GM21723 (cell line): ENCODE results near the gene REM1.
"Not testable (repeated sequence)": the region's sequence is repeated elsewhere in the genome, so short reads cannot be mapped to it uniquely, and the experiment has no call there.

Source experiments
- ATAC-seq: cut with Tn5 transposase; IDR thresholded peaks from one replicate; pipeline ENCODE4 v1.9.1; 2021; ENCODE audit warnings: mild to moderate bottlenecking, moderate library complexity; ENCODE audit not compliant: unreplicated experiment

The REM1 gene, protein sequence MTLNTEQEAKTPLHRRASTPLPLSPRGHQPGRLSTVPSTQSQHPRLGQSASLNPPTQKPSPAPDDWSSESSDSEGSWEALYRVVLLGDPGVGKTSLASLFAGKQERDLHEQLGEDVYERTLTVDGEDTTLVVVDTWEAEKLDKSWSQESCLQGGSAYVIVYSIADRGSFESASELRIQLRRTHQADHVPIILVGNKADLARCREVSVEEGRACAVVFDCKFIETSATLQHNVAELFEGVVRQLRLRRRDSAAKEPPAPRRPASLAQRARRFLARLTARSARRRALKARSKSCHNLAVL

DNA sequence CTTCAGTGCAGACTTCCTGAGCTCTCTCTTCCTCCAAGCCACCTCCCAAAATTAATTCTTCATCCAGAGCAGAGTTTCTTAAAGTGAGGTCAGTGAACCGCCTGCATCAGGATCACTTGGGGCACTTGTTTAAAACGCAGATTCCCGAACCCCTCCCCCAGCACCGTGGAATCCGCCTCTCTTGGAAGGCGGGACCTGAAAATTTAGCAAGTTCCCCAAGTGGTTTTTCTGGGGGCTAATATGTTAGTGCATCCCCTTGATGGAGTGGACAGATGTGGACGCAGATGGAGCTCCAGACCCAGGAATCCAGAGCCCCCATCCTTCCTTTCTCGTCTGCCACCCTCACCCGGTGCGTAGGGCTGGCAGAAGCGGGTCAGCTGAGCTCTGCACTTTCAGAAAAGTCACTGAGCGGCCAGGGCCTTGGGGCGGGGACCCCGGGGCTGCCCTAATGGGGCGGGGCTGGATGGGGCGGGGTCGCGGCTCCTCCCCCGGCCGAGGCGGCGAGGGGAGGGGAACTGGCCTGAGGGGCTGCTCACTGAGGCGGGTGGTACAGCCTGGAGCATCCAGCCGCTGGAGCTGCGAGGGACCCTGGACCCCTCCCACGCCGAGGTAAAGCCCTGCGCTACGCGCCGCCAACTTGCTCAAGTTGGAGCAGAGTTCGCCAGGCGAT, at the start of gene REM1, which contains the start of gene DEFB124:
Gene REM1, plus strand, starts transcription at position 531 of the 670 bp plus-strand sequence. CDS start 1,158 bp downstream, outside the sequence.
Gene DEFB124, minus strand, starts transcription at position 370 of the 670 bp plus-strand sequence. CDS start 2,114 bp downstream, outside the sequence.
- ATAC-seq: no peak

DNA sequence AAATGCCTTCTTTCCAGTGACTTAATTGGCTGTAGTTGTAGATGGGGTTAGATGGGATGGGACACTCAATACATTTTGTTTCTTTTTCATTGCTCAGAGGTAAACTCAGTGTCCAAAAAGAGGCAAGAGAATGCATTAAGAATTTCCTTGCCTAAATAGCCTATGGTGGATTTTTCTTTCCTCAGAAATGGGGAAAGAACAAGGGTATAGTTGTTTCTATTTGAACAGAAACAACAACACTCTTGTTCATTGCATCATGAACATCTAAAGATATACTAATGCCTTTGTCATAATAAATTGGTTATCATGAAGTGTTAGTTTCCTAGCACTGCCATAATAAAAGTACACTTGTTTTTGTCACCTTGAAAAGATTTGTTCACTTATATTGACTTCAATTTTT, 49.3 kb upstream of the REM1 start:
- no peak for ATAC-seq

DNA sequence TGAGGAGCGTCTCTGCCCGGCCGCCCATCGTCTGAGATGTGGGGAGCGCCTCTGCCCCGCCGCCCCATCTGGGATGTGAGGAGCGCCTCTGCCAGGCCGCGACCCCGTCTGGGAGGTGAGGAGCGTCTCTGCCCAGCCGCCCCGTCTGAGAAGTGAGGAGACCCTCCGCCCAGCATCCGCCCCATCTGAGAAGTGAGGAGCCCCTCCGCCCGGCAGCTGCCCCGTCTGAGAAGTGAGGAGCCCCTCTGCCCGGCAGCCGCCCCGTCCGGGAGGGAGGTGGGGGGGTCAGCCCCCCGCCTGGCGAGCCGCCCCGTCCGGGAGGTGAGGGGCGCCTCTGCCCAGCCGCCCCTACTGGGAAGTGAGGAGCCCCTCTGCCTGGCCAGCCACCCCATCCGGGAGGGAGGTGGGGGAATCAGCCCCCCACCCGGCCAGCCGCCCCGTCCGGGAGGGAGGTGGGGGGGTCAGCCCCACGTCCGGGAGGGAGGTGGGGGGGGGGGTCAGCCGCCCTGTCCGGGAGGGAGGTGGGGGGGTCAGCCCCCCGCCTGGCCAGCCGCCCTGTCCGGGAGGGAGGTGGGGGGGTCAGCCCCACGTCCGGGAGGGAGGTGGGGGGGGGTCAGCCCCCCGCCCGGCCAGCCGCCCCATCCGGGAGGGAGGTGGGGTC, 48.1 kb upstream of the REM1 start:
- ATAC-seq: not testable (repeated sequence)

DNA sequence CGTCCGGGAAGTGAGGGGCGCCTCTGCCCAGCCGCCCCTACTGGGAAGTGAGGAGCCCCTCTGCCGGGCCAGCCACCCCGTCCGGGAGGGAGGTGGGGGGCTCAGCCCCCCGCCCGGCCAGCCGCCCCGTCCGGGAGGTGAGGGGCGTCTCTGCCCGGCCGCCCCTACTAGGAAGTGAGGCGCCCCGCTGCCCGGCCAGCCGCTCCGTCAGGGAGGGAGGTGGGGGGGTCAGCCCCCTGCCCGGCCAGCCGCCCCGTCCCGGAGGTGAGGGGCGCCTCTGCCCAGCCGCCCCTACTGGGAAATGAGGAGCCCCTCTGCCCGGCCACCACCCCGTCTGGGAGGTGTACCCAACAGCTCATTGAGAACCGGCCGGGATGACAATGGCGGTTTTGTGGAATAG, 47.5 kb upstream of the REM1 start:
- ATAC-seq: not testable (repeated sequence)

DNA sequence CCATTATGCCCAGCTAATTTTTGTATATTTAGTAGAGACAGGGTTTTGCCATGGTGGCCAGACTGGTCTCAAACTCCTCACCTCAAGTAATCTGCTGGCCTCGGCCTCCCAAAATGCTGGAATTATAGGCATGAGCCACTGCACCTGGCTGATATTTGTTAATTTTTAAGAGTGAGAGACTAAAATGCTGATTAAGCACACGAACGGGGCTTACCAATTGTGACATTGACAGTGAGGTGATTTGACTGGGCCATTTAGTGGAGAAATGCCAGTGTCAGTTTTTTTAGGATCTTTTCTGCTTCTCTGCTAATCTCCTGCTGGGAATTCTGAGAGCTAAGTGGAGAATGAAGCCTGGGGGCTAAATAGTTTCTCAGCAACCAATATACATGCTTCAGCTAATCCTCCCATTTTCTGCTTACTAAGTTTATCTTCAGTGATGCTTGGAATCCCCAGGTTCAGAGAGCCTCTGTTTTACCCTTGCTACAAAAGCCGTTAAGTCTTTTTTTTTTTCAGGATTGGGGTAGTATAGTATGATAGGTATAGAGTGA, 44.4 kb upstream of the REM1 start:
- no peak for ATAC-seq

DNA sequence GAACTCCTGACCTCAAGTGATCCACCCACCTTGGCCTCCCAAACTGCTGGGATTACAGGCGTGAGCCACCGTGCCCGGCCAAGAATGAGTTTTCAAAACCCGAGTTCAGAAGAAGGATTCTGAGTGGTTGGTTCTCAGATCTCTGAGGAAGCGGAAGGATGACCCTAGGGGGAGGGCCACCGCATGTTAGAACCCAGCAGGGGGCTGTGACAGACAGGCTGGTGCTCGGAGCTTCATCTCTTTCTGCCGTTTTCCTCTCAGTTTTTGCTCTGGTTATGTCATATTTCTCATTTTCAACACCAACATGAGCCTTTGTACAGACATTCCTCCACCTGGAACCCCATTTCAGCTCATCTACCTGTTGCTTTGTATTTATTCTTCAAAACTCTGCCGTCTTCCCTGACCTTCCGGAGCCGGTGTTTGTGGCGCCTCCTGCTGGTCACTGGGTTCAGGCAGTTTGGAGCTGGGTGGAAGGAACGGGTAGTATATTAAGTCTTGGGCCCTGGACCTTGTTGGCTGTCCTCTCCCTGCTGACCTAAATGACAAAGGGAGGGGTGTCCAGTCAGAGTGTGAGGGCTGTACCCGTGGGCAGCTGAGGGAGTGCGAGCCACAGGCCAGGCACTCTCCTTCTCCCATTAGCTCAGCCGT, 35.0 kb upstream of the REM1 start, which contains the start of gene DEFB123:
Gene DEFB123, plus strand, starts transcription at position 621 of the 648 bp plus-strand sequence. CDS start 67 bp downstream, outside the sequence.
- ATAC-seq: no peak

DNA sequence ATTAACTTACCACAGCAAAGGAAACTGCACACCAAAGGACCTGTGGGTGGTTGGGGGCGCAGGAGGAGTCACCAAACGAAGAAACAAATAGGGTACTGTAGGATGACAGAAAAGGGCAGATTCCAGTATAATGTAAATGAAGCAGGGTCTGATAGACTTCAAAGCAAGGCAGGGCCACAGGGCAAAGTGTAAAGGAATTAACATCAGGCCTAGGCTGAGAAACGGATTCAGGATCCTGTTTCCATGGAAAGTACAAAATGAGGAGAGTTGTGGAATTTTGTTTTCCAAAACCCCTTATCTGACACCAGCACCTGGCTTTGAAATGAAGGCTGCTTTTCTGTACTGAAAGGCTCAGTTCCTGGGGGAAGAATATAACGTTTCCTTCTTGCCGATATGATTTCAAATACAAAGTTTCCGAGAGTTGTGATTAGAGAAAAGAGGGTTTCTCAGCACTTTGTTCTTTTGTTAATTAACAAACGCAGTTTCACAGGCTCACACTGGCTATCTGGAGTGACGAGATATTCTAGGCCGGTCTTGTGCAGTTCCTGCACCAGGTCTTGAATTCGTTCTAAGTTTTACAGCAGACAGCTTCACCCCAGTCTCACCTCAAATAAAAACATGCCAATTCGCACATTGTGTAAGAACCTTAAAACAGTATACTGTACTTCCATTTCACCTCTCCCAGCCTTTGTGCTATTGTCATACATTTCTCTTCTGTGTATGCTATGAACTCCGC, 28.8 kb upstream of the REM1 start:
- no peak for ATAC-seq

DNA sequence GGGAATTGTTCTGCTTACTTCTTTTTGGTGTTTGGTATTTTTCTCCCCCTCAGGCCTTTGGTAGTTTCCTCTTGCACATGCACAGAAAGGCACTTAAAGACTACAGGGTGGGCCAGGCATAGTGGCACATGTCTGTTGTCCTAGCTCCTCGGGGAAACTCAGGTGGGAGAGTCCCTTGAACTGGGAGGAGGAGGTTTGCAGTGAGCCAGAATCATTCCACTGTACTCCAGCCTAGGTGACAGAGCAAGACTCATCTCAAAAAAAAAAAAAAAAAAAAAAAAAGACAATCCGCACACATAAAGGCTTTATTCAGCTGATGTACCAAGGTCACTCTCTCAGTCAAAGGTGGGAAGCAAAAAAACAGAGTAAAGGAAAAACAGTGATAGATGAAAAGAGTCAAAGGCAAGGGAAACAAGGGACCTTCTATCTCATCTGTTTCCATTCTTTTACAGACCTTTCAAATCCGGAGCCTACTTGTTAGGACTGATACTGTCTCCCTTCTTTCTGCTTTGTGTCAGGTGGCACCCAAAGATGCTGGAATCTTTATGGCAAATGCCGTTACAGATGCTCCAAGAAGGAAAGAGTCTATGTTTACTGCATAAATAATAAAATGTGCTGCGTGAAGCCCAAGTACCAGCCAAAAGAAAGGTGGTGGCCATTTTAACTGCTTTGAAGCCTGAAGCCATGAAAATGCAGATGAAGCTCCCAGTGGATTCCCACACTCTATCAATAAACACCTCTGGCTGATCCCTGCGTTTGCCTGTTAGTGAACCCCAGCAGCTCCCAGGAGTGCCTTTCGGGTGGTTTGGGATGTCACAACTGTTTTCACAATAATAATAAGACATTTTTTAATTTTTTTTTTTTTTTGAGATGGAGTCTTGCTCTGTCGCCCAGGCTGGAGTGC, 25.3 kb upstream of the REM1 start:
- no peak for ATAC-seq

DNA sequence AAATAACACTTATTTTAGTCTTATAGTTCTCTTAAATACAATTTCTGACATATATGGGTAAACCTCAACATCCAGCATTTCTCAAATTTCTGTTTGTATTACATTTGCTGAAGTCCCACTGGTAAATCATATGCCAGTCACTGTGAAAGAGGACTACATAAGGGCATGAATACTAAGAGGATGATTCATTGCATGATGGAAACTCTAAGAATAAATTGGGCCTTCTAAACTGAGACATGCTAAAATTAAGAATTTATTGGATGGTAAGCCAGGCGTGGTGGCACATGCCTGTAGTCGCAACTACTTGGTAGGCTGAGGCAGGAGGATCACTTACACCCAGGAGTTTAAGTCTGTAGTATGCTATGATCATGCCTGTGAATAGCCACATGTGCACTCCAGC, 22.5 kb upstream of the REM1 start:
- ATAC-seq: no peak

DNA sequence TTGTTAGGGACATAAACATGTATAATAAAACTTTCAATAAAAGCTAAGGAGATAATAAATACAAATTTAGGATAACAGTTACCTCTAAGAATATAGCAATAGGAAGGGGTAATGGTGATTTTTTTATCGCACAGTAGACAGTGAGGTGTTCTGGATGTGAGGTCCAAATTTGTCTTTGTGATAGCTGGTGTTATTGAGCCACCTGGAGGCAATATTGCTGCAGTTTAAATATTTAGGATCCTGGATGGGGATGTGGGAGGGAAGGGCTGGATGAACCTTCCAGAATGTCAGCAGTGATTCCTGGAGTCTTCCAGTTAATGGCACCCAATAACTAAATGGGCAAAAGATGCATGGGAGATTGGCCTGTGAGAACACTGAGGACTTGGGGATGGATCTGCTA, 20.7 kb upstream of the REM1 start:
- no peak for ATAC-seq

DNA sequence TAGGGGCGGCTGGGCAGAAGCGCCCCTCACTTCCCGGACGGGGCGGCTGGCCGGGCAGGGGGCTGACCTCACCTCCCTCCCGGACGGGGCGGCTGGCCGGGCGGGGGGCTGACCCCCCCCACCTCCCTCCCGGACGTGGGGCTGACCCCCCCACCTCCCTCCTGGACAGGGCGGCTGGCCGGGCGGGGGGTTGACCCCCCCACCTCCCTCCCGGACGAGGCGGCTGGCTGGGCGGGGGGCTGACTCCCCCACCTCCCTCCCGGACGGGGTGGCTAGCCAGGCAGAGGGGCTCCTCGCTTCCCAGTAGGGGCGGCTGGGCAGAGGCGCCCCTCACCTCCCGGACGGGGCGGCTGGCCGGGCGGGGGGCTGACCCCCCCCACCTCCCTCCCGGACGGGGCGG, 4.1 kb upstream of the REM1 start:
- not testable (repeated sequence) for ATAC-seq

DNA sequence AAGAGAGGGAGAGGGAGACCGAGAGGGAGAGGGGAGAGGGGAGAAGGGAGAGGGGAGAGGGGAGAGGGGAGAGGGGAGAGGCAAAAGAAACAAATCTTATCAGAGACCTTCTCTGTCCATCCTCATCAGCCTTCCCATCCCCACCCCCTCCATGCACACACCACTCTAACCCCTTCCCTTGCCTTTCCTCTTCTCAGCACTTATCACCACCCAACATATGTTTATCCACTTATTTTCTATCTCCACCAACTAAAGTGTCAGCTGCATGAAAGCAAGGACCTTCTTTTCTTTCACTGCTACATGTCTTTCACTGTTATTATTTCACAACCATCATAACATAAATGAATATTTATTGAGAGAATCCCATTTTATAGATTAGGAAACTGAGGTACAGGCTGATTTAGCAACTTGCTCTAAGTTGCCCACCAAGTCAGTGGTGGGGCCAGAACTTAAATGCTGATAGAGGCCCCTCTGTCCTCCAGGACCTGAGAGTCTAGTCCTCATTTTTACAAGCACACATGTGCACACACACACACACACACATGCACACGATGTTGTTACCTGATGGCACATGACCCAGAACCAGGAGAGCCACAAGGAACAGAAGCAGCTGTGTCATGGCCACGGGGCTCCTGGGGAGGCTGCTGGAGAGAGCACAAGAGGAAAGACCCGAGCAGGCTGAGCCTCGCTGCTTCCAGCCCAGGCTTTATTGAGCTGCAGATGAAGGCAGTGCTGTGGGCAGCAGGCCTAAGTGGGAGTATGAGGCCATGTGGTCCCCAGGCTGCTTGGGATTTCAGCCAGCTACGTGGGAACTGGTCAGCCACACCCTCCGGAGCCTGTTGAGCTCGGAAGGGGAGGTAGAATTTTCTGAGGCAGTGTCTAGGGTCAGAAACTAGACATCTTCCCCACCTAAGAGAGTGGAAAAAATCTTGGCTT, 2.4 kb upstream of the REM1 start:
- ATAC-seq: no peak

DNA sequence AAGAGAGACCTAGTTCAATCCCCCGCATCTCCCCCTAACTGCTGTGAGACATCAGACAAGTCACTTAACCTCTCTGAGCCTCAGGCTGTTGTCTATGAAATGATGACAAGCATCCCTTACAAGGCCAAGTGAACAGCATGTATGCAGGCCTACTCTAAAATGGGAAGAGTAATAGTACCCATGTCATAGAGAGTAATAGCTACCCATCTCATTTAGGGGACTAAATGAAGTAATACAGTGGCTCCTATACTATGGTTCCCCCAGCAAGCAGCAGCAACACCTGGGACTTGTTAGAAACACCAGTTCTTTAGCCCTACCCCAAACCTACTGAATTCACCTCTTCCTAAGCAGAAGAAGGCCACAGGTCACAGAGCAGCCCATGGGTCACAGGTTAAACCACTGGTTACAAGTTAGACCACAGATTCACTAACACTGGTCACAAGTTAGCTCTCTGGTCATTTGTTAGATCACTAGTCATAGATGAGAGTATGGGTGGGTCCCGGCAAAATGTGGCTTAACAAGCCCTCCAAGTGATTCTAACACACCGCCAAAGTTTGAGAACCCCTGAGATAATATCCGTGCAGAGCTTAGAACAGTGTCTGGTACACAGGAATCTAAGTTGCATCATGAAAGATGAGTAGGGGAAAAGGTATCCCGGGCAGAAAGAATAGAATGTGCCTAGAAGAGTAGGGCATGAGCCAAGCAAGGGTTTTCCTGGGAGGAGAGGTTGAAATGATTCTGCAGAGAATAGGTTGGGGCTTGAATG, 1.6 kb upstream of the REM1 start:
- peak; percentile 19 for ATAC-seq

DNA sequence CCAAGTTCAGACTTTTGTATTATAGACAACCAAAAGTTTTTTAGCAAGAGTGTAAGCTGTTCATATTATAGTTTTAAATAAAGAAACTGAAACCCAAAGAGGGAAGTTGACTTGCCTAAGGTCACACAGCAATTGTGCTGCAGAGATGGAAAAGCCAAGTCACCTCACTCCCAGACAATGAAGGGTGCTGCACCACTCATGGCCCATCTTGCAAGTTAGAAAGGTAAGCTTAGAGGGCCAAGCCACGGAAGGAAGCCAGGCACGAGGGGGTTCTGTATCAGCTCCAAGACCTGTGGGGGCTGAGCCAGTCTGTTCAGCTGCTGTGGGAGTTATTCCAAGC, 1.0 kb upstream of the REM1 start:
- ATAC-seq: peak; percentile 70

DNA sequence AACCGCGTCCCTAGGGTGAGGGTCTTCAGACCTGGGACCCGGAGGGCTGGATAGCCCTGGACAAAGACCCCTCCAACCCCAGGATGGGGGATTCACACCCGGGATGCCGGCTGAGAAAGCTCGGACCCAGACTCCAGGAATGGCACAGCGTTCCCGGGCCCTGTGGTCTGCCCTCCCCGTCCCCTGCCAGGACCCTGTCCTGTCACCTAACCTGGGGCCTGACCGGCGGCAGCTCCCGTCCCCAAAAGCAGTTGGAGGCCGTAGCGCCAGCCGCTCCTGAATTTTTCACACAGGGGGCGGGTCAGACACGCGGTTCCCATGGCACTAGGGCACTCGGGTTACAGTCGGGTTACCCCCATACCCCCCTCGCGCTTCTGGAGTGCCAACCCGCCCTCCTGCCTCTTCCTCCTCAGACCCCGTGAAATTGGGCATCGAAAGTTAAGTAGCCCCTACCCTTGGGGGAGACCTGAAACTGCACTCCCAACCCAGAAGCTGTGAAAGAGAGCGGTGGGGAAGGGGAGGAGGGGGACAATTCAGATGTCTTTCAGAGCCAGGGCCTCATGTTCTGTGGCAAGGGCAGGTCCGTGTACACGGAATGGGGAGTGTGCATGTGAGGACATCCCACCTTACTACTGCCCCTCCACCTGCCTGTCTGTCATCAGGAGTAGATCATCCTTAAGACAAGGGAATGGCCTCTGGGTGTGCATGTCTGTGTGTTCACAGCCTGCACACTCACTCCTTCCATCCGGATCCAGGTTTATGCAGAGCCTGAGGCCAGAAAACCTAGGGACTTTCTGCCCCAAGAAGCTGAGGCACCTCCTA, 595 bp downstream of the REM1 start:
- no peak for ATAC-seq

DNA sequence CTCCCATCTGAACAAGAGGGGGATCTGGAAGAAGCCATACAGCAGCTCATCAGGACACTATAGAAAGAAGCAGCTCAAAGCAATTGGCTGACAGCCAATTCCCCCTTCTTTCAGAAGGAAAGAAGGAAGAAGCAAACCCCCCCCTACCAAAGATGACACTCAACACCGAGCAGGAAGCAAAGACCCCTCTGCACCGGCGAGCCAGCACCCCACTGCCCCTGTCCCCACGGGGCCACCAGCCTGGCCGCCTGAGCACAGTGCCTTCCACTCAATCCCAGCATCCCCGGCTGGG, 1.2 kb downstream of the REM1 start:
- ATAC-seq: no peak

DNA sequence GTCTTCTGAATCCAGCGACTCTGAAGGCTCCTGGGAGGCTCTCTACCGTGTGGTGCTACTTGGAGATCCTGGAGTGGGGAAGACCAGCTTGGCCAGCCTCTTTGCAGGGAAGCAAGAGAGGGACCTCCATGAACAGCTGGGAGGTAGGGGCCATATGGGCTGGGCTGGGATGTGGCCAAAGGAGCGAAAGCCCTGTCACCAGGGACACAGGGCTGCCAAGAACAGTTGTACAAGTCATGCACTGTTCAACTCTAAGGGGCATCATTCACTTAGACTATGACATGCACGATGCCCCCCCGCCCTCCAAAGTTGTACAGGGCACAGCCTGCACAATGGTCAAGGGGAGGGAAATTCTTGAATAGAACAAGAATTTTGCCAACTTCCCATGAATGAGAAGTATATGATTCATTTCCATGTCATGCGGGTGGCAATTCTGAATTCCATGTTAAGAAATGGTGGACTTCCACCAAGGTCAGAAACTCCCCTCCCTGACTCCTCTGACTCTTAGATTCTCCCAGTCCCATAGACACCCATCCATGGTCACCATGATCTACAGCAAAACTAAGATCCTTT, 1.6 kb downstream of the REM1 start:
- no peak for ATAC-seq
